Spleen (tissue), 11 donors: ENCODE results near the gene NGB. TPM values are rescaled to one million over a fixed set of nuclear protein-coding genes. Genes with fewer than 3 reads are reported as not detected.

Experiments used
- DNase-seq: peaks from one replicate; pipeline ENCODE4 v3.0.0-alpha.2; 2020
- H3K27ac ChIP-seq, 8 donors: fragments of 200-600 bp; sonication (generic) in 7 of 8; 1 replicate in 4 of 8; 2 replicates in 4 of 8; pipeline versions ENCODE4 v1.5.0 to v1.8.0; 2016 to 2021; ENCODE audit warnings: inconsistent platforms in 4 of 8, mild to moderate bottlenecking in 4 of 8, moderate library complexity in 1 of 8
- H3K27me3 ChIP-seq, 7 donors: fragments of 200-600 bp; sonication (generic) in 6 of 7; replicated peaks in 1 of 7; 1 replicate in 4 of 7; 2 replicates in 3 of 7; pipeline versions ENCODE4 v1.5.0 to v1.8.0; 2016 to 2021; ENCODE audit warnings: inconsistent platforms in 3 of 7, mild to moderate bottlenecking in 1 of 7
- H3K36me3 ChIP-seq, 6 donors: fragments of 200-600 bp; sonication (generic) in 5 of 6; 1 replicate in 4 of 6; 2 replicates in 2 of 6; pipeline versions ENCODE4 v1.5.0 to v1.8.0; 2016 to 2021; ENCODE audit warnings: inconsistent platforms in 2 of 6
- H3K4me1 ChIP-seq, 6 donors: fragments of 200-600 bp; sonication (generic) in 5 of 6; 1 replicate in 3 of 6; 2 replicates in 3 of 6; pipeline versions ENCODE4 v1.5.0 to v1.8.0; 2016 to 2021; ENCODE audit warnings: inconsistent platforms in 3 of 6
- H3K4me3 ChIP-seq, 8 donors: fragments of 200-600 bp; sonication (generic) in 7 of 8; 1 replicate in 4 of 8; 2 replicates in 4 of 8; pipeline versions ENCODE4 v1.5.0 to v1.8.0; 2016 to 2021; ENCODE audit warnings: inconsistent platforms in 4 of 8, mild to moderate bottlenecking in 4 of 8, moderate library complexity in 2 of 8
- H3K9me3 ChIP-seq, 8 donors: fragments of 200-600 bp; sonication (generic) in 7 of 8; 1 replicate in 4 of 8; 2 replicates in 4 of 8; pipeline versions ENCODE4 v1.5.0 to v1.8.0; 2016 to 2021; ENCODE audit warnings: inconsistent platforms in 4 of 8
- CTCF ChIP-seq, 11 experiments: fragments of 200-600 bp in 7 of 11; fragments of 450-650 bp in 4 of 11; sonication (generic) in 4 of 11; IDR thresholded peaks in 8 of 11; conservative IDR thresholded peaks in 3 of 11; 1 replicate in 7 of 11; 2 replicates in 4 of 11; pipeline versions ENCODE4 v1.4.0 to v1.8.0; 2016 to 2021; ENCODE audit warnings: antibody characterized with exemption in 11 of 11, inconsistent platforms in 4 of 11, mild to moderate bottlenecking in 1 of 11
- POLR2A ChIP-seq, 3 donors: fragments of 450-650 bp; IDR thresholded peaks; one replicate each; pipeline ENCODE4 v1.5.1; 2017; ENCODE audit warnings: antibody characterized with exemption in 3 of 3, mild to moderate bottlenecking in 1 of 3
- POLR2AphosphoS5 ChIP-seq, 3 donors: sonication (generic); formaldehyde crosslinking; IDR thresholded peaks; one replicate each; pipeline ENCODE4 v1.5.1; 2017; ENCODE audit warnings: antibody characterized with exemption in 3 of 3
- WGBS, 5 donors: extraction: QIAGEN DNeasy Blood & Tissue Kit in 3 of 5; methylation state at CpG; one replicate each; pipeline versions ENCODE4 v1.1.5 to v1.1.7; 2013 to 2018; 5-methylcytosine and 5-hydroxymethylcytosine counted together
- intact Hi-C: fragments of 100-400 bp; cut with DNase I; formaldehyde crosslinking; loops from one replicate; pipeline ENCODE4 v1.15.0; 2023; ENCODE audit warnings: low total_unique reads
- polyA plus RNA-seq, 3 donors: library from polyadenylated mRNA; stranded (reverse); fragments of 200-250 nt; gene quantifications; one replicate each; pipeline ENCODE4 v1.2.1, GENCODE V29; 2013
- total RNA-seq, 7 donors: library from RNA; depleted of rRNA in 3 of 7; stranded (reverse); fragments of >200 nt in 3 of 7; fragmentation: NEBNext Ultra II Directional in 4 of 7; extraction: Animal tissue kit (Norgen Biotek cat#: 25700) in 4 of 7; gene quantifications; one replicate each; pipeline versions ENCODE4 v1.1.0 to v1.2.1, GENCODE V29; 2016 to 2021
- donor health status: healthy with polysubstance abuse.
- donor health status: DM: no; HTN: no; CAD: no; lungs with moderate emphysema.
- donor health status: DM: no; HTN: no; CAD: no.
- donor health status: Bipolar disorder and iron deficiency.
- donor health status: healthy.
- donor health status: DM: no; HTN: no; CAD: no.
- donor health status: DM: yes; HTN: yes; CAD: no.

The NGB gene
- total and polyA plus RNA-seq, 10 donors, result not detected

GRCh38 chr14:77256694-77257093, 14.3 kb downstream of the NGB start:
- Histone ChIP-seq H3K27ac (no peak overlapping the region), H3K4me3 (no peak overlapping the region), H3K27me3 (peaks cover 0 to 31% (median 0%) of the 10 kb centered on the region in 7 donors), H3K36me3 (no peaks in the 10 kb centered on the region), H3K4me1 (no peaks in the 10 kb centered on the region), H3K9me3 (no peaks in the 10 kb centered on the region)
- 84 to 98% (median 91%) methylated on average over 8 of the region's 8 CpGs for WGBS, 5 donors
- TF ChIP-seq POLR2A (IDR thresholded peaks at IDR 0.05) (no peak), POLR2AphosphoS5 (IDR thresholded peaks at IDR 0.05) (no peak)
- intact Hi-C loops, result no loop called here
- DNase-seq, result no peak

- DNase-seq, result no peak
- TF ChIP-seq POLR2A (IDR thresholded peaks at IDR 0.05), result no peak
- no peak for TF ChIP-seq CTCF (IDR thresholded peaks at IDR 0.05 in 8 of 11, conservative IDR thresholded peaks at IDR 0.05 in 3 of 11)
- TF ChIP-seq POLR2AphosphoS5 (IDR thresholded peaks at IDR 0.05), result no peak
- no peak overlapping the region for H3K27ac ChIP-seq
- intact Hi-C loops, result no loop called here
- H3K9me3 ChIP-seq, result no peaks in the 10 kb centered on the region
- H3K36me3 ChIP-seq, result no peaks in the 10 kb centered on the region
- no peak overlapping the region for H3K4me3 ChIP-seq
- WGBS, 5 donors, result 47 to 57% (median 50%) methylated on average over 17 to 20 of the region's 20 CpGs
- H3K4me1 ChIP-seq, result no peaks in the 10 kb centered on the region
- peaks cover 0 to 8% (median 0%) of the 10 kb centered on the region in 7 donors for H3K27me3 ChIP-seq
Measured at GRCh38 chr14:77253333-77254190, 17.4 kb downstream of the NGB start.

- no peaks in the 10 kb centered on the region for H3K4me1 ChIP-seq
- peaks cover 0 to 6% (median 0%) of the 10 kb centered on the region in 7 donors for H3K27me3 ChIP-seq
- H3K4me3 ChIP-seq, result no peak overlapping the region
- no peaks in the 10 kb centered on the region for H3K36me3 ChIP-seq
- WGBS, 5 donors, result 90 to 95% (median 92%) methylated on average over 11 of the region's 11 CpGs
- no peak for TF ChIP-seq POLR2AphosphoS5 (IDR thresholded peaks at IDR 0.05)
- no peak for TF ChIP-seq CTCF (IDR thresholded peaks at IDR 0.05 in 8 of 11, conservative IDR thresholded peaks at IDR 0.05 in 3 of 11)
- no peak for TF ChIP-seq POLR2A (IDR thresholded peaks at IDR 0.05)
- intact Hi-C loops, result no loop called here
- no peak overlapping the region for H3K27ac ChIP-seq
- DNase-seq, result no peak
- H3K9me3 ChIP-seq, result no peaks in the 10 kb centered on the region
Measured at GRCh38 chr14:77251870-77252269, 19.1 kb downstream of the NGB start.

- TF ChIP-seq CTCF (IDR thresholded peaks at IDR 0.05 in 8 of 11, conservative IDR thresholded peaks at IDR 0.05 in 3 of 11) (no peak), POLR2AphosphoS5 (IDR thresholded peaks at IDR 0.05) (no peak), POLR2A (IDR thresholded peaks at IDR 0.05) (no peak)
- 77 to 92% (median 91%) methylated on average over 6 of the region's 6 CpGs for WGBS, 5 donors
- no peak overlapping the region for H3K27ac ChIP-seq
- H3K9me3 ChIP-seq, result no peaks in the 10 kb centered on the region
- DNase-seq, result no peak
- intact Hi-C loops, result no loop called here
- H3K36me3 ChIP-seq, result no peaks in the 10 kb centered on the region
- peaks cover 0 to 4% (median 0%) of the 10 kb centered on the region in 7 donors for H3K27me3 ChIP-seq
- no peak overlapping the region for H3K4me3 ChIP-seq
- H3K4me1 ChIP-seq, result no peaks in the 10 kb centered on the region
Measured at GRCh38 chr14:77250927-77251326, 20.1 kb downstream of the NGB start.
